GM19099 (cell line): ENCODE data around the gene SSU72.

ENCODE experiments used
- POLR2A ChIP-seq: IDR thresholded peaks from 3 replicates; pipeline ENCODE4 v1.6.1; 2011; ENCODE audit warnings: low read depth; ENCODE audit not compliant: insufficient read length; ENCODE audit errors: extremely low read depth

The SSU72 gene

GRCh38 chr1:1615256-1616044 lies 40.8 kb upstream of the SSU72 start, which contains the start of gene MIB2:
TSS of gene MIB2 (plus strand) at chr1:1615500. CDS start at chr1:1623453, 7,953 bp downstream.
- TF ChIP-seq POLR2A, result peak; percentile 81

GRCh38 chr1:1614954-1615255 lies 40.2 kb upstream of the SSU72 start:
- no peak for TF ChIP-seq POLR2A

GRCh38 chr1:1614204-1614953 lies 39.7 kb upstream of the SSU72 start:
- no peak for TF ChIP-seq POLR2A

GRCh38 chr1:1613509-1614082 lies 38.9 kb upstream of the SSU72 start:
- no peak for TF ChIP-seq POLR2A

- TF ChIP-seq POLR2A, result no peak
Observed at GRCh38 chr1:1612104-1612400, 37.4 kb upstream of the SSU72 start.

GRCh38 chr1:1610796-1611195 lies 36.1 kb upstream of the SSU72 start:
- no peak for TF ChIP-seq POLR2A

- TF ChIP-seq POLR2A, result no peak
Observed at GRCh38 chr1:1609822-1610485, 35.3 kb upstream of the SSU72 start.

- TF ChIP-seq POLR2A, result no peak
Observed at GRCh38 chr1:1606232-1606631, 31.6 kb upstream of the SSU72 start.

GRCh38 chr1:1605724-1606123 lies 31.1 kb upstream of the SSU72 start:
- TF ChIP-seq POLR2A, result no peak

GRCh38 chr1:1605034-1605591 lies 30.4 kb upstream of the SSU72 start:
- TF ChIP-seq POLR2A, result no peak

- no peak for TF ChIP-seq POLR2A
Observed at GRCh38 chr1:1604374-1605033, 29.8 kb upstream of the SSU72 start.

GRCh38 chr1:1603671-1604373 lies 29.2 kb upstream of the SSU72 start:
- no peak for TF ChIP-seq POLR2A

GRCh38 chr1:1602968-1603506 lies 28.4 kb upstream of the SSU72 start:
- no peak for TF ChIP-seq POLR2A
